HEK293 (cell line): Measurements from ENCODE around the gene MOB3C.

Experiments
- BCL11A ChIP-seq: fragments of 450-650 bp; formaldehyde crosslinking; IDR thresholded peaks from 2 replicates; pipeline ENCODE4 v1.5.1; 2016; ENCODE audit warnings: low read depth, missing biosample characterization, missing genetic modification characterization
- CTCF ChIP-seq: fragments of 450-650 bp; formaldehyde crosslinking; IDR thresholded peaks from 2 replicates; pipeline ENCODE4 v1.5.1; 2016; ENCODE audit warnings: missing biosample characterization, missing genetic modification characterization
- KLF10 ChIP-seq: fragments of 450-650 bp; IDR thresholded peaks from 2 replicates; pipeline ENCODE4 v1.5.1; 2018; ENCODE audit warnings: missing biosample characterization, mild to moderate bottlenecking, missing genetic modification characterization
- REST ChIP-seq: fragments of 450-650 bp; formaldehyde crosslinking; IDR thresholded peaks from 2 replicates; pipeline ENCODE4 v1.5.1; 2016; ENCODE audit warnings: missing biosample characterization, missing genetic modification characterization
- SETDB1 ChIP-seq: IDR thresholded peaks from one replicate; pipeline ENCODE4 v1.6.1; 2017; ENCODE audit warnings: mild to moderate bottlenecking, low read length, moderate library complexity, mixed read lengths; ENCODE audit not compliant: insufficient read length
- SP2 ChIP-seq: fragments of 450-650 bp; formaldehyde crosslinking; IDR thresholded peaks from 2 replicates; pipeline ENCODE4 v1.5.1; 2016; ENCODE audit warnings: missing biosample characterization, missing genetic modification characterization
- ZBTB11 ChIP-seq: fragments of 450-650 bp; formaldehyde crosslinking; conservative IDR thresholded peaks from 2 replicates; pipeline ENCODE4 v1.5.1; 2016; ENCODE audit warnings: low read depth, missing biosample characterization, missing genetic modification characterization
- ZBTB8A ChIP-seq: fragments of 450-650 bp; formaldehyde crosslinking; IDR thresholded peaks from 2 replicates; pipeline ENCODE4 v1.5.1; 2016; ENCODE audit warnings: missing biosample characterization, missing genetic modification characterization
- ZNF138 ChIP-seq: fragments of 450-650 bp; formaldehyde crosslinking; IDR thresholded peaks from 2 replicates; pipeline ENCODE4 v1.5.1; 2016; ENCODE audit warnings: missing biosample characterization, missing genetic modification characterization, borderline replicate concordance
- ZNF174 ChIP-seq: fragments of 450-650 bp; formaldehyde crosslinking; IDR thresholded peaks from 2 replicates; pipeline ENCODE4 v1.5.0; 2017; ENCODE audit warnings: missing biosample characterization, mild to moderate bottlenecking, missing genetic modification characterization
- ZNF202 ChIP-seq: fragments of 450-650 bp; formaldehyde crosslinking; IDR thresholded peaks from 2 replicates; pipeline ENCODE4 v1.5.1; 2016; ENCODE audit warnings: missing biosample characterization, missing genetic modification characterization, borderline replicate concordance
- ZNF324 ChIP-seq: fragments of 450-650 bp; formaldehyde crosslinking; IDR thresholded peaks from 2 replicates; pipeline ENCODE4 v1.5.1; 2016; ENCODE audit warnings: missing biosample characterization, missing genetic modification characterization
- ZNF558 ChIP-seq: fragments of 450-650 bp; formaldehyde crosslinking; IDR thresholded peaks from 2 replicates; pipeline ENCODE4 v1.5.1; 2016; ENCODE audit warnings: missing biosample characterization, missing genetic modification characterization

- no peak for TF ChIP-seq CTCF (tag by site-specific recombination)
- no peak for TF ChIP-seq ZNF202 (tag by site-specific recombination)
- TF ChIP-seq ZNF174 (tag by site-specific recombination) = no peak
- no peak for TF ChIP-seq SP2
- TF ChIP-seq ZNF138 (tag by site-specific recombination) = no peak
- TF ChIP-seq SETDB1 = no peak
- no peak for TF ChIP-seq ZBTB8A (tag by site-specific recombination)
- no peak for TF ChIP-seq BCL11A (tag by site-specific recombination)
- TF ChIP-seq REST = no peak
- TF ChIP-seq KLF10 (tag by site-specific recombination) = no peak
- no peak for TF ChIP-seq ZNF324
- TF ChIP-seq ZBTB11 = no peak
- TF ChIP-seq ZNF558 (tag by site-specific recombination) = no peak
Measured at GRCh38 chr1:46659307-46659870, 42.8 kb upstream of the MOB3C start.
